Hepatocyte (in vitro differentiated cells): ENCODE results near the gene FUCA1.

ENCODE experiments used
- EZH2 ChIP-seq: fragments of 200-600 bp; sonication (generic); IDR thresholded peaks from 2 replicates; pipeline ENCODE4 v1.6.1; 2016; ENCODE audit warnings: antibody characterized with exemption, mild to moderate bottlenecking, borderline replicate concordance
- EZH2phosphoT487 ChIP-seq: fragments of 200-600 bp; sonication (generic); IDR thresholded peaks from one replicate; pipeline ENCODE4 v1.6.1; 2018; ENCODE audit warnings: antibody characterized with exemption, mild to moderate bottlenecking, low read depth, moderate library complexity; ENCODE audit not compliant: unreplicated experiment, severe bottlenecking
- TF ChIP-seq, protein P1 (sequence below): fragments of 200-600 bp; sonication (generic); IDR thresholded peaks from 2 replicates; pipeline ENCODE4 v1.5.1; 2016; ENCODE audit warnings: antibody characterized with exemption, mild to moderate bottlenecking; ENCODE audit not compliant: poor library complexity

DNA sequence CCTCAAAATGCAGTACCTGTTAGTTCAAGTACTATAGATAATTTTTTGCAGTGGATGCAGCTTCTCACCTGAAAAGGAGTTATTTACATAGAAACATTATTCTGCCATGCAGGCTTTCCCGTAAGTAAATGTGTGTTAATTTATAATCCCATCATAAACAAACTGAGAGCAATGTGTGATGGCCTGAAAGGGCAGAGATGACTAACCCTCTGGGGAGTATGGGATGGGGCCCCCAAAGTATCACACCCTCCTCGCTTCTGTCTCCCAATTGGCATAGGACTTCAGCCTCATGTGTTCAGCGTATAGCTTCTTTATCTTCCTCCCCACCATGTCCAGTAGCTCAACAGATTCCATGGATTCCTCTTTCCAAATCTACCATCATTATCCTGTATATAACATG is 50.5 kb downstream of the FUCA1 start:
- TF ChIP-seq, protein P1, sequence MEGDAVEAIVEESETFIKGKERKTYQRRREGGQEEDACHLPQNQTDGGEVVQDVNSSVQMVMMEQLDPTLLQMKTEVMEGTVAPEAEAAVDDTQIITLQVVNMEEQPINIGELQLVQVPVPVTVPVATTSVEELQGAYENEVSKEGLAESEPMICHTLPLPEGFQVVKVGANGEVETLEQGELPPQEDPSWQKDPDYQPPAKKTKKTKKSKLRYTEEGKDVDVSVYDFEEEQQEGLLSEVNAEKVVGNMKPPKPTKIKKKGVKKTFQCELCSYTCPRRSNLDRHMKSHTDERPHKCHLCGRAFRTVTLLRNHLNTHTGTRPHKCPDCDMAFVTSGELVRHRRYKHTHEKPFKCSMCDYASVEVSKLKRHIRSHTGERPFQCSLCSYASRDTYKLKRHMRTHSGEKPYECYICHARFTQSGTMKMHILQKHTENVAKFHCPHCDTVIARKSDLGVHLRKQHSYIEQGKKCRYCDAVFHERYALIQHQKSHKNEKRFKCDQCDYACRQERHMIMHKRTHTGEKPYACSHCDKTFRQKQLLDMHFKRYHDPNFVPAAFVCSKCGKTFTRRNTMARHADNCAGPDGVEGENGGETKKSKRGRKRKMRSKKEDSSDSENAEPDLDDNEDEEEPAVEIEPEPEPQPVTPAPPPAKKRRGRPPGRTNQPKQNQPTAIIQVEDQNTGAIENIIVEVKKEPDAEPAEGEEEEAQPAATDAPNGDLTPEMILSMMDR = no peak
- no peak for TF ChIP-seq EZH2
- TF ChIP-seq EZH2phosphoT487 = no peak
